Duodenal mucosa (tissue), 2 donors: Measurements from ENCODE around the gene SEMA6B.

Source experiments
- H3K27ac ChIP-seq: one replicate; pipeline ENCODE4 v1.7.0; 2013; ENCODE audit warnings: low read depth, low read length
- H3K27me3 ChIP-seq, 2 donors: one replicate each; pipeline ENCODE4 v1.7.0; 2013; ENCODE audit warnings: low read length in 2 of 2, control low read depth in 1 of 2; ENCODE audit not compliant: insufficient read depth in 2 of 2, control insufficient read depth in 1 of 2
- H3K36me3 ChIP-seq, 2 donors: one replicate each; pipeline ENCODE4 v1.7.0; 2013; ENCODE audit warnings: low read length in 2 of 2, control low read depth in 1 of 2; ENCODE audit not compliant: insufficient read depth in 2 of 2, control insufficient read depth in 1 of 2
- H3K4me1 ChIP-seq, 2 donors: one replicate each; pipeline ENCODE4 v1.7.0; 2013; ENCODE audit warnings: low read length in 2 of 2, control low read depth in 1 of 2; ENCODE audit not compliant: insufficient read depth in 2 of 2, control insufficient read depth in 1 of 2
- H3K4me3 ChIP-seq, 2 donors: one replicate each; pipeline ENCODE4 v1.7.0; 2013; ENCODE audit warnings: low read length in 2 of 2, low read depth in 1 of 2
- H3K9ac ChIP-seq, 2 donors: one replicate each; pipeline ENCODE4 v1.7.0; 2013; ENCODE audit warnings: low read length in 2 of 2, low read depth in 1 of 2
- H3K9me3 ChIP-seq, 2 donors: one replicate each; pipeline ENCODE4 v1.7.0; 2013; ENCODE audit warnings: low read length in 2 of 2, control low read depth in 1 of 2; ENCODE audit not compliant: control insufficient read depth in 1 of 2

The SEMA6B gene

GRCh38 chr19:4557144-4557970, 2.1 kb downstream of the SEMA6B start:
- H3K9ac ChIP-seq: peak overlapping the region in 1 of 2 donors; percentile 18
- H3K4me3 ChIP-seq: peak overlapping the region in 1 of 2 donors; percentile 52
- no peaks in the 10 kb centered on the region for H3K9me3 ChIP-seq
- no peak overlapping the region for H3K27ac ChIP-seq
- peaks cover 2 to 5% of the 10 kb centered on the region in 2 donors for H3K27me3 ChIP-seq
- peaks cover 0 to 3% of the 10 kb centered on the region in 2 donors for H3K36me3 ChIP-seq
- peaks cover 0 to 3% of the 10 kb centered on the region in 2 donors for H3K4me1 ChIP-seq

GRCh38 chr19:4556597-4557127, 2.8 kb downstream of the SEMA6B start:
- Histone ChIP-seq H3K27me3 (peaks cover 2 to 5% of the 10 kb centered on the region in 2 donors), H3K36me3 (peaks cover 0 to 3% of the 10 kb centered on the region in 2 donors), H3K4me1 (peaks cover 0 to 3% of the 10 kb centered on the region in 2 donors), H3K4me3 (no peak overlapping the region), H3K27ac (no peak overlapping the region), H3K9me3 (no peaks in the 10 kb centered on the region), H3K9ac (no peak overlapping the region)

- no peaks in the 10 kb centered on the region for H3K9me3 ChIP-seq
- H3K9ac ChIP-seq: no peak overlapping the region
- peaks cover 0 to 3% of the 10 kb centered on the region in 2 donors for H3K4me1 ChIP-seq
- no peak overlapping the region for H3K4me3 ChIP-seq
- peaks cover 0 to 3% of the 10 kb centered on the region in 2 donors for H3K36me3 ChIP-seq
- peaks cover 2 to 5% of the 10 kb centered on the region in 2 donors for H3K27me3 ChIP-seq
- H3K27ac ChIP-seq: no peak overlapping the region
Measured at GRCh38 chr19:4555657-4556561, 3.6 kb downstream of the SEMA6B start.

- Histone ChIP-seq H3K4me3 (no peak overlapping the region), H3K4me1 (peaks cover 0 to 3% of the 10 kb centered on the region in 2 donors), H3K27me3 (peaks cover 2 to 5% of the 10 kb centered on the region in 2 donors), H3K9me3 (no peaks in the 10 kb centered on the region), H3K9ac (no peak overlapping the region), H3K27ac (no peak overlapping the region), H3K36me3 (peaks cover 0 to 3% of the 10 kb centered on the region in 2 donors)
Measured at GRCh38 chr19:4554717-4555116, 4.8 kb downstream of the SEMA6B start.

GRCh38 chr19:4553775-4554174, 5.7 kb downstream of the SEMA6B start:
- no peak overlapping the region for H3K27ac ChIP-seq
- H3K27me3 ChIP-seq: peaks cover 2 to 5% of the 10 kb centered on the region in 2 donors
- no peak overlapping the region for H3K9ac ChIP-seq
- peaks cover 0 to 3% of the 10 kb centered on the region in 2 donors for H3K4me1 ChIP-seq
- H3K36me3 ChIP-seq: peaks cover 0 to 3% of the 10 kb centered on the region in 2 donors
- H3K9me3 ChIP-seq: no peaks in the 10 kb centered on the region
- H3K4me3 ChIP-seq: no peak overlapping the region

- H3K4me1 ChIP-seq: peaks cover 0 to 3% of the 10 kb centered on the region in 2 donors
- no peak overlapping the region for H3K27ac ChIP-seq
- no peak overlapping the region for H3K4me3 ChIP-seq
- peaks cover 2 to 5% of the 10 kb centered on the region in 2 donors for H3K27me3 ChIP-seq
- no peak overlapping the region for H3K9ac ChIP-seq
- H3K36me3 ChIP-seq: peaks cover 0 to 3% of the 10 kb centered on the region in 2 donors
- no peaks in the 10 kb centered on the region for H3K9me3 ChIP-seq
Measured at GRCh38 chr19:4553092-4553695, 6.3 kb downstream of the SEMA6B start.

- H3K9ac ChIP-seq: no peak overlapping the region
- peaks cover 0 to 3% of the 10 kb centered on the region in 2 donors for H3K36me3 ChIP-seq
- H3K4me3 ChIP-seq: no peak overlapping the region
- peaks cover 0 to 3% of the 10 kb centered on the region in 2 donors for H3K4me1 ChIP-seq
- H3K9me3 ChIP-seq: no peaks in the 10 kb centered on the region
- no peak overlapping the region for H3K27ac ChIP-seq
- peaks cover 0 to 2% of the 10 kb centered on the region in 2 donors for H3K27me3 ChIP-seq
Measured at GRCh38 chr19:4552525-4552819, 7.0 kb downstream of the SEMA6B start.

GRCh38 chr19:4550479-4551050, 8.9 kb downstream of the SEMA6B start:
- no peak overlapping the region for H3K4me3 ChIP-seq
- H3K36me3 ChIP-seq: peaks cover 0 to 3% of the 10 kb centered on the region in 2 donors
- H3K4me1 ChIP-seq: peaks cover 6% of the 10 kb centered on the region in 2 donors
- no peak overlapping the region for H3K9ac ChIP-seq
- no peaks in the 10 kb centered on the region for H3K9me3 ChIP-seq
- no peak overlapping the region for H3K27ac ChIP-seq
- H3K27me3 ChIP-seq: peaks cover 0 to 2% of the 10 kb centered on the region in 2 donors

- Histone ChIP-seq H3K36me3 (peaks cover 0 to 3% of the 10 kb centered on the region in 2 donors), H3K4me3 (no peak overlapping the region), H3K9ac (no peak overlapping the region)
Measured at GRCh38 chr19:4550018-4550417, 9.5 kb downstream of the SEMA6B start.

More at GRCh38 chr19:4550018-4550417, 9.5 kb downstream of the SEMA6B start:
- Histone ChIP-seq H3K27ac (no peak overlapping the region), H3K27me3 (peaks cover 0 to 2% of the 10 kb centered on the region in 2 donors), H3K4me1 (peaks cover 6% of the 10 kb centered on the region in 2 donors), H3K9me3 (no peaks in the 10 kb centered on the region)
